CD14-positive monocyte (primary cell): ENCODE data around the gene NMUR1. TPM values are rescaled to one million over a fixed set of nuclear protein-coding genes. Genes with fewer than 3 reads are reported as not detected.

Experiments
- DNase-seq, 3 donors: peaks; one replicate each; pipeline ENCODE4 v3.0.0-alpha.2; 2011 to 2022
- H2AFZ ChIP-seq: 2 replicates; pipeline ENCODE4 v1.6.0; 2012; ENCODE audit warnings: mild to moderate bottlenecking, low read depth, low read length, inconsistent platforms; ENCODE audit not compliant: insufficient read depth, poor library complexity, severe bottlenecking
- H3K27ac ChIP-seq, 2 donors: 1 replicate in 1 of 2; 2 replicates in 1 of 2; pipeline ENCODE4 v1.5.1; 2012 to 2013; ENCODE audit warnings: low read length in 2 of 2, control low read depth in 1 of 2, inconsistent platforms in 1 of 2, low read depth in 1 of 2, mild to moderate bottlenecking in 1 of 2
- H3K27me3 ChIP-seq, 2 donors: one replicate each; pipeline versions ENCODE4 v1.6.0 to v1.6.1; 2011 to 2013; ENCODE audit warnings: low read length in 2 of 2; ENCODE audit not compliant: control insufficient read depth in 2 of 2, insufficient read depth in 2 of 2
- H3K36me3 ChIP-seq, 2 donors: replicated peaks in 1 of 2; 1 replicate in 1 of 2; 2 replicates in 1 of 2; pipeline versions ENCODE4 v1.5.1 to v1.6.1; 2012 to 2013; ENCODE audit warnings: low read length in 2 of 2, control low read depth in 1 of 2, inconsistent platforms in 1 of 2, mild to moderate bottlenecking in 1 of 2; ENCODE audit not compliant: insufficient read depth in 2 of 2, control insufficient read depth in 1 of 2
- H3K4me1 ChIP-seq, 2 donors: 1 replicate in 1 of 2; 2 replicates in 1 of 2; pipeline versions ENCODE4 v1.5.1 to v1.6.1; 2012 to 2013; ENCODE audit warnings: low read length in 2 of 2, control low read depth in 1 of 2, inconsistent platforms in 1 of 2, mild to moderate bottlenecking in 1 of 2, moderate library complexity in 1 of 2; ENCODE audit not compliant: insufficient read depth in 2 of 2, control insufficient read depth in 1 of 2
- H3K4me2 ChIP-seq: replicated peaks from 2 replicates; pipeline ENCODE3; 2012; ENCODE audit warnings: low read length, moderate library complexity, mild to moderate bottlenecking; ENCODE audit not compliant: poor library complexity, severe bottlenecking; ENCODE audit errors: extremely low read depth
- H3K4me3 ChIP-seq, 3 experiments: fragments of 200-600 bp in 1 of 3; sonication (generic) in 1 of 3; replicated peaks in 1 of 3; 1 replicate in 2 of 3; 2 replicates in 1 of 3; pipeline ENCODE4 v1.5.1; 2011 to 2013; ENCODE audit warnings: low read length in 3 of 3, mild to moderate bottlenecking in 3 of 3, control low read depth in 2 of 3, low read depth in 2 of 3, inconsistent platforms in 1 of 3, moderate library complexity in 1 of 3
- H3K79me2 ChIP-seq: 2 replicates; pipeline ENCODE4 v1.6.0; 2012; ENCODE audit warnings: mild to moderate bottlenecking, control low read depth, inconsistent platforms, low read length, moderate library complexity; ENCODE audit not compliant: insufficient read depth
- H3K9ac ChIP-seq: 2 replicates; pipeline ENCODE4 v1.6.0; 2017; ENCODE audit warnings: low read length, mild to moderate bottlenecking; ENCODE audit not compliant: insufficient read depth, poor library complexity, severe bottlenecking
- H3K9me3 ChIP-seq, 2 donors: replicated peaks in 1 of 2; 1 replicate in 1 of 2; 2 replicates in 1 of 2; pipeline versions ENCODE4 v1.5.1 to v1.6.1; 2012 to 2013; ENCODE audit warnings: low read length in 2 of 2, control low read depth in 1 of 2; ENCODE audit not compliant: control insufficient read depth in 1 of 2, insufficient read depth in 1 of 2
- H4K20me1 ChIP-seq: 2 replicates; pipeline ENCODE4 v1.6.0; 2012; ENCODE audit warnings: mild to moderate bottlenecking, low read length, control low read depth, moderate library complexity; ENCODE audit not compliant: insufficient read depth
- H3K27ac Mint-ChIP-seq, 7 donors: one replicate each; pipeline ENCODE4 v1.8.0; 2020; ENCODE audit warnings: mild to moderate bottlenecking in 7 of 7, mixed read lengths in 7 of 7, moderate library complexity in 6 of 7, inconsistent platforms in 2 of 7
- H3K27me3 Mint-ChIP-seq, 3 donors: one replicate each; pipeline ENCODE4 v1.8.0; 2021 to 2022; ENCODE audit warnings: low read depth in 3 of 3, mild to moderate bottlenecking in 3 of 3, mixed read lengths in 3 of 3, moderate library complexity in 3 of 3, inconsistent platforms in 1 of 3
- H3K36me3 Mint-ChIP-seq, 2 donors: one replicate each; pipeline ENCODE4 v1.8.0; 2020; ENCODE audit warnings: mixed read lengths in 2 of 2, inconsistent platforms in 1 of 2, mild to moderate bottlenecking in 1 of 2
- H3K4me1 Mint-ChIP-seq: one replicate; pipeline ENCODE4 v1.8.0; 2020; ENCODE audit warnings: mild to moderate bottlenecking, mixed read lengths
- H3K4me3 Mint-ChIP-seq, 2 donors: one replicate each; pipeline ENCODE4 v1.8.0; 2020; ENCODE audit warnings: mild to moderate bottlenecking in 2 of 2, mixed read lengths in 2 of 2, moderate library complexity in 1 of 2
- H3K9me3 Mint-ChIP-seq, 7 donors: one replicate each; pipeline ENCODE4 v1.8.0; 2020 to 2022; ENCODE audit warnings: mixed read lengths in 7 of 7, mild to moderate bottlenecking in 6 of 7, moderate library complexity in 6 of 7, inconsistent platforms in 2 of 7
- CTCF ChIP-seq: fragments of 200-600 bp; IDR thresholded peaks from one replicate; pipeline ENCODE4 v1.8.0; 2022; ENCODE audit warnings: antibody characterized with exemption, mild to moderate bottlenecking
- WGBS: methylation state at CpG from one replicate; pipeline ENCODE4 v1.1.5; 2013; ENCODE audit warnings: missing lambda C conversion rate; ENCODE audit not compliant: insufficient coverage; 5-methylcytosine and 5-hydroxymethylcytosine counted together
- intact Hi-C, 2 donors: fragments of 100-400 bp; cut with micrococcal nuclease; formaldehyde crosslinking; loops; one replicate each; pipeline versions ENCODE4 v1.15.0 to v1.15.1; 2023
- polyA plus RNA-seq, 3 donors: library from polyadenylated mRNA; depleted of rRNA in 1 of 3; unstranded in 2 of 3; stranded (reverse) in 1 of 3; fragments of 300-500 nt in 2 of 3; fragments of >200 nt in 1 of 3; fragmentation: Illumina TruSeq in 2 of 3; gene quantifications; 1 replicate in 2 of 3; 2 replicates in 1 of 3; pipeline ENCODE4 v1.2.3, GENCODE V29; 2012 to 2021

Gene NMUR1
- polyA plus RNA-seq, 3 donors = not detected

- 5% methylated on average over 3 of the region's 7 CpGs for WGBS
- peaks cover 6 to 11% of the 10 kb centered on the region in 2 donors for H3K4me1 ChIP-seq
- H3K27ac Mint-ChIP-seq = peak overlapping the region; percentile 91 to 97 (median 93)
- H3K4me1 Mint-ChIP-seq = peaks cover 12% of the 10 kb centered on the region
- peak overlapping the region; percentile 47 to 89 for H3K27ac ChIP-seq
- peak overlapping the region; percentile 89 for H2AFZ ChIP-seq
- no peaks in the 10 kb centered on the region for H3K27me3 ChIP-seq
- peak overlapping the region; percentile 86 for H3K4me2 ChIP-seq
- H3K4me3 Mint-ChIP-seq = peak overlapping the region; percentile 83 to 85
- DNase-seq = no peak
- H3K4me3 ChIP-seq = peak overlapping the region; percentile 34 to 86 (median 40)
- intact Hi-C loops = loop anchor here (5.0 to 10.0 kb wide), 5 partner anchors 46 to 1181 kb away; partner anchors contain the start of genes GIGYF2 (in 1 of the 2) and PDE6D (in 1 of the 2)
- no peaks in the 10 kb centered on the region for H4K20me1 ChIP-seq
- H3K9ac ChIP-seq = peak overlapping the region; percentile 79
- H3K79me2 ChIP-seq = no peaks in the 10 kb centered on the region
- H3K36me3 Mint-ChIP-seq = no peaks in the 10 kb centered on the region
- no peak for TF ChIP-seq CTCF
- H3K9me3 ChIP-seq = no peaks in the 10 kb centered on the region
- H3K27me3 Mint-ChIP-seq = peaks cover 0 to 3% (median 1%) of the 10 kb centered on the region in 3 donors
- H3K9me3 Mint-ChIP-seq = peaks cover 0 to 2% (median 0%) of the 10 kb centered on the region in 7 donors
- H3K36me3 ChIP-seq = no peaks in the 10 kb centered on the region
These were observed 16.5 kb downstream of the NMUR1 start for GRCh38 chr2:231513746-231514224.

- Histone ChIP-seq H3K36me3 (no peaks in the 10 kb centered on the region), H3K4me2 (no peak overlapping the region), H3K9ac (no peak overlapping the region), H4K20me1 (no peaks in the 10 kb centered on the region), H3K27ac (no peak overlapping the region), H3K4me3 (no peak overlapping the region), H3K27me3 (no peaks in the 10 kb centered on the region), H3K79me2 (no peaks in the 10 kb centered on the region), H2AFZ (no peak overlapping the region), H3K4me1 (peaks cover 6 to 11% of the 10 kb centered on the region in 2 donors), H3K9me3 (no peaks in the 10 kb centered on the region)
- H3K27me3 Mint-ChIP-seq = peaks cover 0 to 2% (median 0%) of the 10 kb centered on the region in 3 donors
- DNase-seq = no peak
- 95% methylated on average over 4 of the region's 5 CpGs for WGBS
- H3K9me3 Mint-ChIP-seq = peaks cover 0 to 1% (median 0%) of the 10 kb centered on the region in 7 donors
- TF ChIP-seq CTCF = no peak
- H3K27ac Mint-ChIP-seq = peak overlapping the region in 2 of 7 donors; percentile 14 to 43
- H3K4me1 Mint-ChIP-seq = peaks cover 12% of the 10 kb centered on the region
- H3K36me3 Mint-ChIP-seq = no peaks in the 10 kb centered on the region
- H3K4me3 Mint-ChIP-seq = no peak overlapping the region
- intact Hi-C loops = loop anchor here (5.0 to 10.0 kb wide), 5 partner anchors 45 to 1183 kb away; partner anchors contain the start of genes GIGYF2 (in 1 of the 2) and PDE6D (in 1 of the 2)
These were observed 18.0 kb downstream of the NMUR1 start for GRCh38 chr2:231512222-231512621.
